Tibial nerve (tissue), 4 donors: ENCODE results near the gene TAP2.

Experiments
- CTCF ChIP-seq, 5 experiments: fragments of 200-600 bp in 3 of 5; fragments of 450-650 bp in 2 of 5; sonication (generic) in 3 of 5; IDR thresholded peaks; one replicate each; pipeline ENCODE4 v1.5.1; 2016 to 2019; ENCODE audit warnings: antibody characterized with exemption in 5 of 5, mild to moderate bottlenecking in 3 of 5, moderate library complexity in 2 of 5
- EP300 ChIP-seq, 2 donors: sonication (generic); formaldehyde crosslinking; IDR thresholded peaks; one replicate each; pipeline ENCODE4 v1.6.1; 2017; ENCODE audit warnings: antibody characterized with exemption in 2 of 2, mild to moderate bottlenecking in 1 of 2
- POLR2A ChIP-seq, 2 donors: fragments of 450-650 bp; IDR thresholded peaks; one replicate each; pipeline ENCODE4 v1.6.1; 2017; ENCODE audit warnings: antibody characterized with exemption in 2 of 2, mild to moderate bottlenecking in 2 of 2, moderate library complexity in 2 of 2

GRCh38 chr6:32844839-32845383, 6.4 kb upstream of the TAP2 start:
- TF ChIP-seq CTCF (IDR thresholded peaks at IDR 0.05): no peak
- no peak for TF ChIP-seq POLR2A (IDR thresholded peaks at IDR 0.05)
- no peak for TF ChIP-seq EP300 (IDR thresholded peaks at IDR 0.05)
